CD4-positive, alpha-beta T cell treated with Interleukin-17A for 1 hour (primary cell): ENCODE results near the gene MIX23.

Source experiments
- DNase-seq: peaks from one replicate; pipeline ENCODE4 v3.0.0-alpha.2; 2020

MIX23 gene

DNA sequence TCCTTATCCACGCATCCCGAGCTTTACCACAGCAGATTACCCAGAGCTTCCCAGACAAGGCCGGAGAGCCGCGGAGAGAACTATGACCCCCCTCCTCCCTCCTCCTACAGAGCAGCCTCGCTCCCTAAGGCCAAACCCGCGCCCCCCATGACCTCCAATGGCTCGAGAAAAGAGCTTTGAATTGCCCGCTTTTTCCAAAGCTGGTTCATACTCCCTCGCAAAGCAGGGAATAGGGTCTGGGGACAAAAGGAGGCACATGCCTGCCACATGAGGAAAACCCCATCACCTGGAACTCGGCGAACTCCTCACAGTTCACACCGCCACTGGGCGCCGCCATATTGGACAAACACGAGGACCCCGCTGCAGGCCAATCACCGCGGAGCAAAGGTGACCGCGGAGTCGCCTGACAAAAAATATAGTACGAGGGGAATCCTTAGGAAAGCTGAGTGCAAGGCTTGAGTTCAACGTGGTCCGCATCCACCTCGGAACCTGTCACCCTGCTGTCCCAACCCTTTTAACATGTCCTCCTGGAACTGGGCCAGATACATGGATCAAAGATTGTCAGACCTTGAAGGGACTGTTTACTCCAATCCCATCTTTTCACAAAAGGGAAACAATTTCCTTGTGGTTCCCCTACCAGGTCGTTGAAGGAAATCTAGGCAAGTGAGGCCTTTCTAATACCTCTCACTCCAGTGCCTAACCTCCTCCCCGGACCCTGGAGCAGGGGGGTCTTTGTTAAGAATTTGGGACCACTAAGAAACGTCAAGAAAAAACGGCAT is at the start of gene MIX23:
MIX23 (minus strand) TSS at position 344 of the 779 bp plus-strand sequence; CDS start at position 337, 7 bp downstream.
- DNase-seq = peak; percentile 88

- no peak for DNase-seq
Measured at GRCh38 chr3:122430371-122430770, 47.3 kb upstream of the MIX23 start.

GRCh38 chr3:122427857-122428471 is 44.9 kb upstream of the MIX23 start:
- no peak for DNase-seq

DNA sequence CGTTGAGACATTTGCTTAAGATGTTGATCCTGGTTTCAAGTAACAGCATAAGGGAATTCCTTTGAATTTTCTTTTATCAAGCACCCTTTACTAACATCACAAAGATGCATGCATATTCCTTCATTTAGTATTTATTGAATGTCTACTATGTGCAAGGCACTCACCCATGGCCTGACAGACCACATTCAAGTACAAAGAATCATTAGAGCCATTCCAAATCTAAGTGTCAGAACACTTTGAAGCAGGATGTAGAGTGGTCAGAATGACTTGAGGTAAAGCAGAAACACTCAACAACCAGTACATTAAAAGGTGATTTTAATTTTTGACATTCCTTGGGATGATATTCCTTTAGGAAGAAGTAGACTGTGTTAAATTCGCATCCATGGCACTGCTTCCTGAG is 38.8 kb upstream of the MIX23 start:
- DNase-seq = no peak

DNA sequence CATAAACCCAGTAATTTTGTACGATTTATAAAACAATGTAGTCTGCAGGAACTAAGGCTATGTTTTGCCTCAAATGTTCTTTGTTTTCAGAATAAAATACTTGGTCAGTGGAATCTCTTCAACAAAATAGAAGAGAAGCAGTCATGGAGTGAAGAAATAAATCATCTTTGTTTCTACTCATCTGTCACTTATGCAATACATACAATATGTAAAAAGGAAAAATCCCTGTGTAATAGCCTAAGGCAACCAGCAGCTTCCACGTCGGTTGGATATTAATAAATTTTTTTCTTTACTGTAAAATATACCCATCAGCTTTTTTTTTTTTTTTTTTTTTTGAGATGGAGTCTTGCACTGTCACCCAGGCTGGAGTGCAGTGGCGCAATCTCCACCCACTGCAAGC is 38.1 kb upstream of the MIX23 start:
- no peak for DNase-seq

DNA sequence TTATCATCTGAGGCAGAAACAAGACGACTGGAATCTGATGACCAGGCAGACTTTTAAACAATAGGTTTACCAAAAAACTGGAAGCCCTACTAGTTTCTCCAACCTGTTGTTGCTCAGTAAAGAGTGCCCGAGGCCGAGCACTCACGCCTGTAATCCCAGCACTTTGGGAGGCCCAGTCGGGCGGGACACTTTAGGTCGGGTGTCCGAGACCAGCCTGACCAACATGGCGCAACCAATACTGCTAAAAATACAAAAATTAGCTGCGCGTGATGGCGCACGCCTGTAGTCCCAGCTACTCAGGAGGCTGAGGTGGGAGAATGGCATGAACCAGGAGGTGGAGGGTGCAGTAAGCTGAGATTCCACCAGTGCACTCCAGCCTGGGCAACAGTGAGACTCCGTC is 33.9 kb upstream of the MIX23 start:
- peak; percentile 4 for DNase-seq

DNA sequence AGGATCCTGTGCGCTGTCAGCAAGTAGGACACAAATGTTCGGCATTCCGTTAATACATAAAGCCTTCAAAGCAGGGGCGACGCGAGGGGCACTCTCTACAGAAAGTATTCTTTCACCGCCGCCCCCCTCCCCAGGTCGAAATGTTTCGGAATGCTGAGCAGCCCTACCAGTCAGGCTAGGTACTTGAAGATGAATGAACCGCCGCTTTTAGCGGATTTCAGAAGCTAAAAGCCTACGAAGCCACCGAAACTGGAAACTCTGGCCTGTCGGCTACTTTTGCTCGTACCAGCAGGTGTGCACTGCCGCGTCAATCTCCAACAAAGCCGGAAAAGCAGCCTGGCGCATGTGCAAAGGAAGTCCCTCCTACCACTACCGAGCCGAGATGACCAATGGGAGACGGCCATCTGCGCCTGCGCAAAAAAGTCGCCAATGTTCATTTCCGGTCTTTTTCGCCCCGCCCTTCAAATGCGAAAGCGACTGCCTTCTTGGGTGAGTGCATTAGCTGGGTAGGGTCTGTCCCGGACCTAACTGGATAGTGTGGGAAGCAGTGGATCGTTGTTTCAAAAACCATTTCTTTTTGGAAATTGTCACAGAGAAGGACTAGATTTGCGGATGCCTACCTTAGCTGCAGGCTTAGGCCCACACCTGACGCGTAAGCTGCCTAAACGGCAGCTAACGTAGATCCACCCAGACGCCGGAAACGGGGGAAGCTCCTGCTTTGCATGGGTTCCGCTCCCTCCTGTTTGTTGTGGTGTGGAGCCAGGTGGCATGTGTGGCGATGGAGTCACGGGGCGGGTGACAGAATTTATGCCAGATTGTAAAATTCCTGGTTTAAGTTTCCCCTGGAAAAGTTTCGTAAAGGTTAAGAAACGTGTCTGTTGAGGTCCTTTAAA is 33.0 kb upstream of the MIX23 start, which contains the start of gene WDR5B:
WDR5B (minus strand) TSS at position 301 of the 893 bp plus-strand sequence. CDS start 534 bp downstream, outside the sequence.
- peak; percentile 98 for DNase-seq

DNA sequence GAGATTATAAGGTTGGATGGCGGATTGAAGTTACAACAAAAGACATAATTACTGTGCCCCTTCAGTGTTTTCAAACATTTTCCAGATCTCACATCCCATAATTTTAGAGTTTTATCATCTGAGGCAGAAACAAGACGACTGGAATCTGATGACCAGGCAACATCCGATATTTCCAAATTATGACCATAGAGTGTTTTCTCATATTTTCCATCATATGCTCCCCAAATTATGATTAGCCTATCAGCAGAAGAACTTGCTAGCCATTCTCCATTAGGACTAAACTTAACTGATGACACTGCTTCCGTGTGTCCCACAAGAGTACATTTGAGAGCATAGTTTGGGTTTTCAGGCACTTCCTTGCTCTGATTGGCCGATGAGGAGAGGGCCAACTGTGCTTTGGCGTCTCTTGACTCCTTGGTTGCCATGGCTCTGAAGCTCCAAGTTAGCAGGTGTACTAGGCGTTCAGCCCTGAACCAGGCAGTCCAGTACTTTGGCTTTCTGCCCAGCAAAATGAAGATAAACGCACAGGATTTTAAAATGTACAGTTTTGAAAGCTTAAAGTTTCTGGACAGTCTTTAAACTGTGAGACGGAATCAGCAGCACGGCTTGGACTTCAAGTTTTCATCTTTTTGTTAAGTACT is 32.2 kb upstream of the MIX23 start:
- peak; percentile 73 for DNase-seq

- DNase-seq = no peak
Measured at GRCh38 chr3:122414391-122414790, 31.4 kb upstream of the MIX23 start.

GRCh38 chr3:122410639-122411038 is 27.6 kb upstream of the MIX23 start:
- DNase-seq = no peak

GRCh38 chr3:122410111-122410510 is 27.1 kb upstream of the MIX23 start:
- DNase-seq = no peak

GRCh38 chr3:122409446-122409845 is 26.4 kb upstream of the MIX23 start:
- no peak for DNase-seq

DNA sequence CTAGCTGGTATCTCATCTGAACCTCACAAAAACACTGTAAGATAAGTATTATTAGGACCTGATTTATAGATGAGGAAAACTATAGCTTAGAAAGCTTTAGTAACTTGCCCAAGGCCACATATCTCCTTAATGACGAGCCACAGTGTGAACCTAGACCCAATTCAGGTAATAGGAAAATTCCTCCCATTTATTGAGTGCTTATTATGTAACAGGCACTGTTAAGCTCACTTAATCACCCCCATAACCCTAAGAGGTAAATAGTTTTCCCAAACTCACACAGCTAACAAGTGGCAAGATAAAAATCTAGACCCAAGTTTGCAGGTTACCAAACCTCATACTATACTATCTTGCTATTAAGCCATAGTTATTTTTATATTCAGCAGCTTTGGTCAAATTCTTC is 24.9 kb upstream of the MIX23 start:
- no peak for DNase-seq

DNA sequence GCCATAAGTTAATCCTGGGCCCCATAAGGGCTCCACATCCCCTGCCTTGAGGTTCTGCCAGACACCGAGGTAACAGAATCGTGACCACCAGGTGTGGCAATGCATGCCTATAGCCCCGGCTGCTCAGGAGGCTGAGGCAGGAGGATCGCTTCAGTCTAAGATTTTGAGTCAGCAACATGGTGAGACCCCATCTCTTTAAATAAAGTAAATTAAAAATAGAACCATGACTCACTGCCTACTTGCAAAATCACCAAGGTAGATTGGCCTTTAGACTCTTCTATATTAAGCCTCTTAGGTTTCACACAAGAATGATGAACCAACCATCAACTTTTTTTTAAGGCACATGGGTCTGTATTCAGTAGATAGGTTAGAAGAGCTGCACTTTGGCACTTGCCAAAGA is 23.2 kb upstream of the MIX23 start:
- DNase-seq = no peak

DNA sequence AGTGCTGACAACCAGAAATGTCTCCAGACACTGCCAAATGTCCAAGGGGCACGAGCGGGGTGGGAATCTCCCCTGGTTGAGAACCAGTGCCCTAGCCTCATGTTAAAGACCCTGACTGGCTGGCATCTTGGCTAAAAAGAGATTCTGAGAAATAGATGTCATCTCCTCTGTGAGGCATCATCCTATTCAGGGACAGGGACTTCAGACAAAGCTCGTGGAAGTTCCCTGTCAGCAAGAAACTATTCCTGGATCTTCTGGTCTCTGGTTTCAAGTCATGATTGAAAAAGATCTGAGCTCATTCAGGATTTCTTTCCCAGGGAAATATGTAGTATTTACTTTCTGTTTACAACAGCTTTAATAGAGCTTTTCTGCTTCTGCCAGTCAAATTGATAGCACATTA is 22.0 kb upstream of the MIX23 start:
- DNase-seq = no peak

DNA sequence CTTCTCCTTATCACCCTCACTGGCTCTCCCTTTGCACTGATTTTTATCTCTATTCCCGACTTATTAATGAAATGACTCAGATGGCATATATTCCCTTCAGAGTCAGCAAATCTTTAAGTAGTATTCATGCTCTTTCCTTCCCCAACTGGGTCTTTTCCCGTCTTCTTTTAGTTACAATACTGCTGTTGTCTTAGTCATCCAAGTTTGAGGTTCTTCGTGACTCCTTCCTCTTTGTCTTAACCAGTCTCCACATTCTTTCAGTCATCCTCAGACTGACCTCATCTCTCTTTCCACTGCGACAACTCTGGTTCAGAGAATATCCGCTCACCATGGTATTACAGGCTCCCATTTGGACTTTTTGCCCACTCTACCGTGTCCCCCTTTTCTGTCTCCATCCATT is 20.5 kb upstream of the MIX23 start:
- DNase-seq = no peak

DNA sequence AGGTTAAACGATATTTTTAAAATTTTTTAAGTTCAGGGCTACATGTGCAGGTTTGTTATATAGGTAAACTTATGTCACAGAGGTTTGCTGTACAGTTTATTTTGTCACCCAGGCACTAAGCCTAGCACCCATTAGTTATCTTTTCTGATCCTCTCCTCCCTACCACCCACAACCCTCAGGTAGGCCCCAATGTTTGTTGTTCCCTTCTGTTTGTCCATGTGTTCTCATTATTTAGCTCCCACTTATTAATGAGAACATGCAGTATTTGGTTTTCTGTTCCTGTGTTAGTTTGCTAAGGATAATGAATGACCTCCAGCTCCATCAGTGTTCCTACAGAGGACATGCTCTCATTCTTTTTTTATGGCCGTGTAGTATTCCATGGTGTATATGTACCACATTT is 15.9 kb upstream of the MIX23 start:
- DNase-seq = no peak

GRCh38 chr3:122397201-122397600 is 14.2 kb upstream of the MIX23 start:
- DNase-seq = no peak

- DNase-seq = no peak
Measured at GRCh38 chr3:122396511-122396910, 13.5 kb upstream of the MIX23 start.

DNA sequence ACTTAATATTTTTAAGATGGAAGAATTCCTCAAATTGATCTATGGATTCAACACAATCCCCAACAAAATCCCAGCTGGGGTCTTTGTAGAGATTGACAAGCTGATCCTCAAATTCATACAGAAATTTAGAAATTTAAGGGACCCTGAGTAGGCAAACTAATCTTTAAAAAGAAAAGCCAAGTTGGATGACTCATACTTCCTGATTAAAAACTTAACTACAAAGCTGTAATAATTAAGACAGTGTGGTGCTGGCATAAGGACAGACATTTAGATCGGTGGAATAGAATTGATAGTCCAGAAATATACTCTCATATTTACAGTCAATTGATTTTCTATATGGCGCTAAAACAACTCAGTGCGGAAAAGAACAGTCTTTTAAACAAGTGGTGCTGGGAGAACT is 12.6 kb upstream of the MIX23 start:
- no peak for DNase-seq

DNA sequence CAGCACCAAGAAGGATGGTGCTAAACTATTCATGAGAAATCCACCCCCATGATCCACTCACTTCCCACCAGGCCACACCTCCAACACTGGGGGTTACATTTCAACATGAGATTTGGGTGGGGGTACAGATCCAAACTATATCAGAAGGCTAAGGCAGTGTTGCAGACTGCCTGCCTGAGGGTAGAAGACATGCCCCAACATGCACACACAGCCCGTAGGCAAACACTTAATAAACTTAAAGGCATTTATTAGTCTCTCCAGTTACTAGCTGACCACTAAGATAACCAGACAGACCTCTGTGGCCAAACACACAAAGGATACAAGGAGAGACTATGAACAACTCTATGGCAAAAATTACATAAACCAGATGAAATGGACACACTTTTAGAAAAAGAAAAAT is 11.1 kb upstream of the MIX23 start:
- DNase-seq = no peak

GRCh38 chr3:122392868-122393844 is 10.1 kb upstream of the MIX23 start:
- peak; percentile 64 for DNase-seq
